HCT116 (cell line): Measurements from ENCODE around the gene MED27. TPM values are rescaled to one million over a fixed set of nuclear protein-coding genes. Genes with fewer than 3 reads are reported as not detected.

Experiments
- ATAC-seq: fragments of 200-7000 bp; cut with Tn5 transposase; 2 replicates; pipeline ENCODE4 v1.9.1; 2020; ENCODE audit warnings: mild to moderate bottlenecking, moderate library complexity
- BruUV-seq: library from RNA; stranded (reverse); fragments of 400-500 nt; replicated peaks from 2 replicates; lab custom pipeline; 2021; lab: Mats Ljungman, UMichigan
- CTCF ChIA-PET: fragments of 300-600 bp; sonication (Branson Sonifier 250); formaldehyde crosslinking; loops from one replicate; lab custom pipeline; 2021; ENCODE audit warnings: antibody characterized with exemption; lab: Charles Lee
- POLR2A ChIA-PET: fragments of 300-600, 350-600 bp; sonication (Branson Sonifier 250); formaldehyde crosslinking; loops from one replicate; lab custom pipeline; 2021; ENCODE audit warnings: antibody characterized with exemption; lab: Charles Lee
- RAD21 ChIA-PET, 2 experiments: fragments of 300-600 bp; sonication (Branson Sonifier 250); formaldehyde crosslinking; loops; one replicate each; lab custom pipeline; 2023; ENCODE audit warnings: low total read pairs in 2 of 2; ENCODE audit not compliant: uncharacterized antibody in 2 of 2, unreplicated experiment in 2 of 2, low non-redundant PET in 1 of 2; lab: Charles Lee
- DNase-seq: peaks from one replicate; pipeline ENCODE4 v3.0.0-alpha.2; 2010; ENCODE audit warnings: low read depth, low spot score
- H2AFZ ChIP-seq: fragments of 200-600 bp; shearing (Covaris generic), sonication (generic); 2 replicates; pipeline ENCODE4 v1.6.1; 2017; ENCODE audit warnings: low read depth, mixed run types, mixed read lengths, antibody characterized with exemption, low read length; ENCODE audit not compliant: poor library complexity, severe bottlenecking
- H3K27ac ChIP-seq: 2 replicates; pipeline ENCODE4 v1.5.1; 2012; ENCODE audit warnings: low read depth, low read length
- H3K27me3 ChIP-seq: fragments of 200-600 bp; sonication (generic); 2 replicates; pipeline ENCODE4 v1.6.1; 2016; ENCODE audit warnings: mixed run types, low read length, mixed read lengths; ENCODE audit not compliant: insufficient read depth
- H3K36me3 ChIP-seq, 2 experiments: fragments of 200-500 bp in 1 of 2; fragments of 200-600 bp in 1 of 2; sonication (Bioruptor generic) in 1 of 2; sonication (generic) in 1 of 2; 2 replicates each; pipeline versions ENCODE4 v1.5.1 to v1.6.1; 2014 to 2016; ENCODE audit warnings: low read length in 2 of 2, inconsistent platforms in 1 of 2, mixed read lengths in 1 of 2, mixed run types in 1 of 2; ENCODE audit not compliant: insufficient read depth in 2 of 2, control insufficient read depth in 1 of 2
- H3K4me1 ChIP-seq, 2 experiments: fragments of 200-600 bp in 1 of 2; sonication (generic) in 1 of 2; 2 replicates each; pipeline versions ENCODE4 v1.5.1 to v1.6.1; 2012 to 2017; ENCODE audit warnings: low read length in 2 of 2, inconsistent platforms in 1 of 2, mild to moderate bottlenecking in 1 of 2, mixed read lengths in 1 of 2, mixed run types in 1 of 2, moderate library complexity in 1 of 2; ENCODE audit not compliant: insufficient read depth in 2 of 2, control insufficient read depth in 1 of 2
- H3K4me2 ChIP-seq: fragments of 200-600 bp; sonication (generic); 2 replicates; pipeline ENCODE4 v1.6.1; 2017; ENCODE audit warnings: mixed run types, low read length, mixed read lengths
- H3K4me3 ChIP-seq, 2 experiments: fragments of 200-600 bp in 1 of 2; sonication (generic) in 1 of 2; replicated peaks in 1 of 2; 2 replicates each; pipeline ENCODE4 v1.5.1; 2011 to 2016; ENCODE audit warnings: low read length in 2 of 2, control low read depth in 1 of 2, low read depth in 1 of 2, mild to moderate bottlenecking in 1 of 2, mixed read lengths in 1 of 2, mixed run types in 1 of 2
- H3K79me2 ChIP-seq: fragments of 200-600 bp; sonication (generic); 2 replicates; pipeline ENCODE4 v1.6.1; 2017; ENCODE audit warnings: mild to moderate bottlenecking, mixed run types, low read length, moderate library complexity, mixed read lengths; ENCODE audit not compliant: insufficient read depth
- H3K9ac ChIP-seq: fragments of 200-600 bp; sonication (generic); 2 replicates; pipeline ENCODE4 v1.6.1; 2016; ENCODE audit warnings: low read length, mixed read lengths
- H3K9me2 ChIP-seq: fragments of 200-600 bp; sonication (generic), shearing (Covaris generic); 2 replicates; pipeline ENCODE4 v1.6.1; 2017; ENCODE audit warnings: mixed run types, mild to moderate bottlenecking, moderate library complexity; ENCODE audit not compliant: insufficient read depth
- H3K9me3 ChIP-seq, 2 experiments: fragments of 200-500 bp in 1 of 2; fragments of 200-600 bp in 1 of 2; sonication (Bioruptor generic) in 1 of 2; sonication (generic) in 1 of 2; 2 replicates each; pipeline ENCODE4 v1.6.1; 2014 to 2017; ENCODE audit warnings: low read length in 2 of 2, mixed read lengths in 2 of 2, inconsistent platforms in 1 of 2, low read depth in 1 of 2, mild to moderate bottlenecking in 1 of 2, mixed run types in 1 of 2, moderate library complexity in 1 of 2; ENCODE audit not compliant: control insufficient read depth in 1 of 2, insufficient read depth in 1 of 2
- H4K20me1 ChIP-seq: fragments of 200-600 bp; sonication (generic), shearing (Covaris generic); 2 replicates; pipeline ENCODE4 v1.6.1; 2017; ENCODE audit warnings: mixed run types, mild to moderate bottlenecking, moderate library complexity; ENCODE audit not compliant: insufficient read depth
- ATF3 ChIP-seq: IDR thresholded peaks from 2 replicates; pipeline ENCODE4 v1.6.1; 2012
- CEBPB ChIP-seq: IDR thresholded peaks from 2 replicates; pipeline ENCODE4 v1.6.1; 2012; ENCODE audit warnings: low read depth
- EZH2 ChIP-seq: fragments of 200-600 bp; sonication (generic); IDR thresholded peaks from 2 replicates; pipeline ENCODE4 v1.6.1; 2017; ENCODE audit warnings: antibody characterized with exemption, mixed run types
- JUND ChIP-seq: IDR thresholded peaks from 2 replicates; pipeline ENCODE4 v1.6.1; 2012
- MAX ChIP-seq: IDR thresholded peaks from 2 replicates; pipeline ENCODE4 v1.6.1; 2012
- REST ChIP-seq: IDR thresholded peaks from 2 replicates; pipeline ENCODE4 v1.6.1; 2012; ENCODE audit warnings: low read depth
- SRF ChIP-seq: IDR thresholded peaks from 2 replicates; pipeline ENCODE4 v1.6.1; 2012; ENCODE audit warnings: low read depth
- ZFX ChIP-seq: fragments of 450-650 bp; IDR thresholded peaks from 2 replicates; pipeline ENCODE4 v1.6.1; 2017
- intact Hi-C: fragments of 100-400 bp; cut with micrococcal nuclease; formaldehyde crosslinking; loops from 2 replicates; pipeline ENCODE4 v1.10.0; 2022
- total RNA-seq: library from RNA; stranded (reverse); gene quantifications from one replicate; pipeline ENCODE4 v1.2.1, GENCODE V29; 2021; ENCODE audit not compliant: unreplicated experiment

Gene MED27
- total RNA-seq, 1 experiment from 2014 or later: 26.9 TPM

GRCh38 chr9:131918481-131918880 lies 161.2 kb downstream of the MED27 start (continued):
- no peak for TF ChIP-seq MAX
- TF ChIP-seq JUND: no peak

- BruUV-seq: no TSS peak
- no peak overlapping the region for H3K4me3 ChIP-seq
- no peaks in the 10 kb centered on the region for H3K9me2 ChIP-seq
- no peak for DNase-seq
- no peaks in the 10 kb centered on the region for H3K4me1 ChIP-seq
- intact Hi-C loops: no loop called here
- no peak overlapping the region for H3K9ac ChIP-seq
- ChIA-PET POLR2A (no interaction called here), CTCF (no interaction called here), RAD21 (no interaction called here)
- no peak for TF ChIP-seq EZH2
- TF ChIP-seq ATF3: no peak
- no peak for TF ChIP-seq ZFX
- TF ChIP-seq CEBPB: no peak
- no peak for TF ChIP-seq REST
- TF ChIP-seq SRF: no peak
- no peaks in the 10 kb centered on the region for H3K36me3 ChIP-seq
- H2AFZ ChIP-seq: no peak overlapping the region
- H3K4me2 ChIP-seq: no peak overlapping the region
- H3K27me3 ChIP-seq: no peaks in the 10 kb centered on the region
- peaks cover 4% of the 10 kb centered on the region; the same call in 1 of the 2 replicates for H4K20me1 ChIP-seq
- H3K9me3 ChIP-seq: no peaks in the 10 kb centered on the region
- no peak overlapping the region for H3K27ac ChIP-seq
- no peaks in the 10 kb centered on the region for H3K79me2 ChIP-seq
- no peak for ATAC-seq
Measured at GRCh38 chr9:131917009-131917408, 162.7 kb downstream of the MED27 start.
